ENCODE measurements around the gene GRHL1.

The GRHL1 gene

GRCh38 chr2:10027660-10028330 lies 76.3 kb downstream of the GRHL1 start:
- TF ChIP-seq GATA2 (IDR thresholded peaks at IDR 0.05; ENCODE audit: low read depth, low read length) = no peak
- TF ChIP-seq GATA3 (IDR thresholded peaks at IDR 0.05; ENCODE audit: low read depth, low read length) = no peak

GRCh38 chr2:10028407-10028987 lies 77.0 kb downstream of the GRHL1 start:
- TF ChIP-seq GATA2 (IDR thresholded peaks at IDR 0.05; ENCODE audit: low read depth, low read length) (no peak), GATA3 (IDR thresholded peaks at IDR 0.05; ENCODE audit: low read depth, low read length) (no peak)

- TF ChIP-seq GATA2 (IDR thresholded peaks at IDR 0.05; ENCODE audit: low read depth, low read length) (no peak), GATA3 (IDR thresholded peaks at IDR 0.05; ENCODE audit: low read depth, low read length) (no peak)
Measured at GRCh38 chr2:10028988-10029874, 77.7 kb downstream of the GRHL1 start.

GRCh38 chr2:10029875-10030223 lies 78.4 kb downstream of the GRHL1 start:
- TF ChIP-seq GATA2 (IDR thresholded peaks at IDR 0.05; ENCODE audit: low read depth, low read length) (no peak), GATA3 (IDR thresholded peaks at IDR 0.05; ENCODE audit: low read depth, low read length) (no peak)

- TF ChIP-seq GATA3 (IDR thresholded peaks at IDR 0.05; ENCODE audit: low read depth, low read length) (no peak), GATA2 (IDR thresholded peaks at IDR 0.05; ENCODE audit: low read depth, low read length) (no peak)
Measured at GRCh38 chr2:10030311-10030736, 78.8 kb downstream of the GRHL1 start.

- TF ChIP-seq GATA2 (IDR thresholded peaks at IDR 0.05; ENCODE audit: low read depth, low read length) = no peak
- TF ChIP-seq GATA3 (IDR thresholded peaks at IDR 0.05; ENCODE audit: low read depth, low read length) = no peak
Measured at GRCh38 chr2:10031886-10032745, 80.6 kb downstream of the GRHL1 start.

GRCh38 chr2:10032746-10033105 lies 81.2 kb downstream of the GRHL1 start:
- TF ChIP-seq GATA3 (IDR thresholded peaks at IDR 0.05; ENCODE audit: low read depth, low read length) (no peak), GATA2 (IDR thresholded peaks at IDR 0.05; ENCODE audit: low read depth, low read length) (no peak)

- TF ChIP-seq GATA3 (IDR thresholded peaks at IDR 0.05; ENCODE audit: low read depth, low read length) (no peak), GATA2 (IDR thresholded peaks at IDR 0.05; ENCODE audit: low read depth, low read length) (no peak)
Measured at GRCh38 chr2:10033251-10034006, 81.9 kb downstream of the GRHL1 start.

GRCh38 chr2:10034333-10035052 lies 83.0 kb downstream of the GRHL1 start:
- TF ChIP-seq GATA3 (IDR thresholded peaks at IDR 0.05; ENCODE audit: low read depth, low read length) (no peak), GATA2 (IDR thresholded peaks at IDR 0.05; ENCODE audit: low read depth, low read length) (no peak)

GRCh38 chr2:10035053-10035422 lies 83.5 kb downstream of the GRHL1 start:
- TF ChIP-seq GATA2 (IDR thresholded peaks at IDR 0.05; ENCODE audit: low read depth, low read length) (no peak), GATA3 (IDR thresholded peaks at IDR 0.05; ENCODE audit: low read depth, low read length) (no peak)

GRCh38 chr2:10035633-10036032 lies 84.1 kb downstream of the GRHL1 start:
- no peak for TF ChIP-seq GATA2 (IDR thresholded peaks at IDR 0.05; ENCODE audit: low read depth, low read length)

- TF ChIP-seq GATA3 (IDR thresholded peaks at IDR 0.05; ENCODE audit: low read depth, low read length) (no peak), GATA2 (IDR thresholded peaks at IDR 0.05; ENCODE audit: low read depth, low read length) (no peak)
Measured at GRCh38 chr2:10036095-10036884, 84.8 kb downstream of the GRHL1 start.
